HG02943 (cell line): ENCODE measurements around the gene BAK1.
"Not testable (repeated sequence)": the region's sequence is repeated elsewhere in the genome, so short reads cannot be mapped to it uniquely, and the experiment has no call there.

Experiments
- ATAC-seq: cut with Tn5 transposase; IDR thresholded peaks from one replicate; pipeline ENCODE4 v1.9.1; 2021; ENCODE audit warnings: mild to moderate bottlenecking, low read depth, moderate library complexity; ENCODE audit not compliant: unreplicated experiment

The BAK1 gene

GRCh38 chr6:33558801-33559200, 21.3 kb downstream of the BAK1 start:
- ATAC-seq, result no peak

GRCh38 chr6:33557376-33557775, 22.7 kb downstream of the BAK1 start:
- no peak for ATAC-seq

GRCh38 chr6:33552883-33553282, 27.2 kb downstream of the BAK1 start:
- not testable (repeated sequence) for ATAC-seq

- no peak for ATAC-seq
Measured at GRCh38 chr6:33552252-33552651, 27.8 kb downstream of the BAK1 start.

- no peak for ATAC-seq
Measured at GRCh38 chr6:33551538-33551937, 28.5 kb downstream of the BAK1 start.

GRCh38 chr6:33549896-33550295, 30.2 kb downstream of the BAK1 start:
- no peak for ATAC-seq

- no peak for ATAC-seq
Measured at GRCh38 chr6:33549196-33549595, 30.9 kb downstream of the BAK1 start.

GRCh38 chr6:33547499-33547898, 32.6 kb downstream of the BAK1 start:
- no peak for ATAC-seq

- ATAC-seq, result no peak
Measured at GRCh38 chr6:33546766-33547165, 33.3 kb downstream of the BAK1 start.

GRCh38 chr6:33545292-33545691, 34.8 kb downstream of the BAK1 start:
- ATAC-seq, result not testable (repeated sequence)

GRCh38 chr6:33543116-33543515, 37.0 kb downstream of the BAK1 start:
- ATAC-seq, result no peak

- no peak for ATAC-seq
Measured at GRCh38 chr6:33540768-33541167, 39.3 kb downstream of the BAK1 start.

- ATAC-seq, result no peak
Measured at GRCh38 chr6:33534702-33535101, 45.4 kb downstream of the BAK1 start.

GRCh38 chr6:33533163-33533869, 46.8 kb downstream of the BAK1 start:
- ATAC-seq, result not testable (repeated sequence)

GRCh38 chr6:33532431-33532830, 47.6 kb downstream of the BAK1 start:
- ATAC-seq, result not testable (repeated sequence)

- not testable (repeated sequence) for ATAC-seq
Measured at GRCh38 chr6:33530617-33531016, 49.5 kb downstream of the BAK1 start.
